GM10847 (cell line): ENCODE data around the gene KLF1.

ENCODE experiments used
- POLR2A ChIP-seq: IDR thresholded peaks from 2 replicates; pipeline ENCODE4 v1.6.1; 2011; ENCODE audit not compliant: insufficient read length; ENCODE audit errors: extremely low read depth

The KLF1 gene

DNA sequence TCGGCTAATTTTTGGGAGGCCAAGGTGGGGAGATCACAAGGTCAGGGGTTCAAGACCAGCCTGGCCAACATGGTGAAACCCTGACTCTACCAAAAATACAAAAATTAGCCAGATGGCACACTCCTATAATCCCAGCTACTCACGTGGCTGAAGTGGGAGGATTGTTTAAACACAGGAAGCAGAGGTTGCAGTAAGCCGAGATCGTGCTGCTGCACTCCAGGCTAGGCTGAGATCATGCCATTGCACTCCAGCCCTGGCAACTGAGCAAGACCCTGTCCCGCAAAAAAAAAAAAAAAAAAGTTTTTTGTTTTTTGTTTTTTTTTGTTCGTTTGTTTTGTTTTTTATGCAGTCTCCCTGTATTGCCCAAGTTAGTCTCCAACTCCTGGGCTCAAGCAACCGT is 27.5 kb downstream of the KLF1 start:
- TF ChIP-seq POLR2A: no peak

- TF ChIP-seq POLR2A: no peak
Measured at GRCh38 chr19:12858041-12858928, 28.7 kb downstream of the KLF1 start.

GRCh38 chr19:12856653-12857052 is 30.3 kb downstream of the KLF1 start:
- no peak for TF ChIP-seq POLR2A

DNA sequence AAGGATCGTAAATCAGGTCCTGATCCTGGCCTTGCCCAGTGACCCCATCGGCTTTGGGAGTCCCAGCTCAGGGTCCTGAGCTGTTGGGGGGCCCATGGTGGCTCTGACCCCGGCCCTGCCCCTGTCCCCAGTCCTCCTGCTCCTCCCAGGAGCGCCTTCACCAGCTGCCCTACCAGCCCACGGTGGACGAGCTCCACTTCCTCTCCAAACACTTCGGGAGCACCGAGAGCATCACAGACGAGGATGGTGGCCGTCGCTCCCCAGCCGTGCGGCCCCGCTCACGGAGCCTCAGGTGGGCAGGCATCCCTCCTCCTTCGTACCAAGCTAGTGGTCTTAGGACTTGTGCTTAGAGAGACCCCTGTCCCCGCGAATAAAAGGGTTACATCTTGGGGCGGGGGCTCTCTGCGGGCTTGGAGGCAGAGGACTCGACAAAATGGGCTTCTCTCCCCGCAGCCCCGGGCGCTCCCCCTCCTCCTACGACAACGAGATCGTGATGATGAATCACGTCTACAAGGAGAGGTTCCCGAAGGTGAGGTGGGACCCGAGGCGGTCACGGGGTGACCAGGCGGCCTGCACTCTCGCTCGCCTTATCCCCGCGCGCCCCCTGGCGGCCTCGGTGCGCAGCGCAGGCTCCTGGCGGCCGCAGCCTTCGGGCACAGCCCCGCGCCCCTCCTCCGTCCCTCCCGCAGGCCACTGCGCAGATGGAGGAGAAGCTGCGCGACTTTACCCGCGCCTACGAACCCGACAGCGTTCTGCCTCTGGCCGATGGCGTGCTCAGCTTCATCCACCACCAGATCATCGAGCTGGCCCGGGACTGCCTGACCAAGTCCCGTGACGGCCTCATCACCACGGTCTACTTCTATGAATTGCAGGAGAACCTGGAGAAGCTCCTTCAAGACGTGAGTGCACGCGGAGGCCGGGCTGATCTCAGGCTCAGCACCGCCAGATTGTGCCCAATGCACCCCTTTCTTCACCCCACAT is 39.6 kb downstream of the KLF1 start:
- TF ChIP-seq POLR2A: no peak

DNA sequence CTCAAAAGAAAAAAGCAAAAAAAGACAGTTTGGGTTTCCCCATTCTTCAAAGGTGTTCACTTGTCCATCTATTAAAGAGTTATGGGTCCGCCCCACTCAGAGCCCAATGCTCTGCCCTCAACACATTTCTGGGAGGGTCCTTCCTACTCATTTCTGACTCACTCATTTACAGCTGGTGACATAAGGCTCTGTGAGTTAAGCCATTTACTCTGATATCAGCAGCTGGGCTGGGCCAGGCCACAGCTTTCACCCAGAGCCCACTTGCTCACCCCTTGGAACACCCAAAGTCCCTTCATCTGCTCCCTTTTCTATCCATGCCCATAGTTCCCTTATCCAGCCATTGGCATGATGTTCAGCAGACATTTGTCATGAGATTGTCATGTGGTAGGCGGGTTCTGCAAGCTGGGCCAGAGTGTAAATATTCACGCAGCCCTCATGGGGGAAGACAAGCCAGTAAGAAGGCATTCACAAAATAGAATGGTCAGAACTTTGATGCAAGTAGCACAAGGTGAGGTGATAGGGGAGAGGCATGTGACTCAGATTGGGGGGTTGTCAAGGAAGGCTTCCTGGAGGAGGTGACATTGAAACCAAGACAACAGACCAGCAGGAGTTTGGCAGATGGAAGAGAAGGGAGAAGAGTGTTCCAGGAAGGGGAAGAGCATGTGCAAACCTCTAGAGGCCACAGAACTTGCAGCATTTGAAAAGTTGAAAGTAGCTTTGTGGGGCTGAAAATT is 42.8 kb downstream of the KLF1 start:
- TF ChIP-seq POLR2A: no peak

DNA sequence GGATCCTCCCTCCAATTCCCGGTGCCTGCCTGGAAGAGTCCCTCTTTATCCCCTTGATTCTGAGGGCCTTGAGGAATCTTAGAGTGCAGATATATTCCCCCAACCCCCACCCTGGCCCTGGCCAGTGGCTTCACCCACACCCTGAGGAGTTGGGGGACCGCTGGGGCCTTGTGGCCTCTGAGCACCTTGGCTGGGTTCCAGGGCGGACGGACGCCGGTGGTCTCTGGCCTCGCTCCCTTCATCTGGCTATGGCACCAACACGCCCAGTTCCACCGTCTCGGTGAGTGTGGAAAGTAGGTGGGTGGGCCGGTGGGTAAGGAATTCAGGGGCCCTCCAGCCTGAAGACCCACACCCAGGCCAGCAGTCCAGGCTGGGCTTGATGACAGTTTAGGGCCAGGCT is 43.7 kb downstream of the KLF1 start:
- no peak for TF ChIP-seq POLR2A

GRCh38 chr19:12842511-12842910 is 44.5 kb downstream of the KLF1 start:
- no peak for TF ChIP-seq POLR2A

GRCh38 chr19:12841094-12841493 is 45.9 kb downstream of the KLF1 start:
- no peak for TF ChIP-seq POLR2A

DNA sequence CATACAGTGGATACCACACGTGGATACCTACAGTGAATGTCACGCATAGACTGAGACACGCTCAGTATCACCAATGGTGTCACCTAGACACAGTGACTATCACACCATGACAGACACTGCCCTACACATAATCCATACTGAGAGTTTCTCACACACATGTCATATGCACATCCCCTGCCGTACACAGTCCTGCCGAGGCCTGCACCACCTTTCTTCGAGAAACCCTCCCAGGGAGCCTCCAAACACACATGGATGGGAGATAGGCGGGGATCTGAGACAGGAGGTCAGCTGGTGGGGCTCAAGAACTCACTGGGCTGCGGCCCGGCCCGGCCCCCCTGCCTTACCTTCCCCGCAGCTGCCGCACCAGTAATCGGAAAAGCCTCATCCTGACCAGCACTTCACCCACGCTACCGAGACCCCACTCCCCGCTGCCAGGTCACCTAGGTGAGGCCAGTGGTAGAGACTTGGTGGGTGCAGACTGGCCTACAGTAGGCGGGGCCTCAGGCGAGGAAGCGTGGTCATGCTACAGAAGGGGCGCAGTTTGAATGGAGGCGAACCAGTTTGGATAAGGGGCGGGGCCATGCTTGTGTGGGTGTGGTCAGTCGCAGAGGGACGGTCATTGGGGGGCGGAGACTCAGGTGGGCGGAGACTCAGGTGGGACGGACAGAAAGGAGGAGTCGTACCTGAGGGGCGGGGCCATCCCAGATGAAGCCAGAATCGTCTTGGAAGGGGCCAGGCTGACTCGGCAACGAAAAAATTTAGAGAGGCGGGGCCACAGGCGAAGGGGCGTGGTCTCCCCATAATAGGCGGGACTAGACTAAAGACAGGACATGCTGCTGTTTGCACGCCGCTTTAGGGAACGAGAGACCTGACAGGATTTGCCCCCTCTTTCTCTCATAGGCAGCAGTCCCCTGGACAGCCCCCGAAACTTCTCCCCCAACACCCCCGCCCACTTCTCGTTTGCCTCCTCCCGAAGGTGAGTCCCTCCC is 46.6 kb downstream of the KLF1 start:
- TF ChIP-seq POLR2A: no peak

- TF ChIP-seq POLR2A: no peak
Measured at GRCh38 chr19:12838886-12839756, 47.9 kb downstream of the KLF1 start.

DNA sequence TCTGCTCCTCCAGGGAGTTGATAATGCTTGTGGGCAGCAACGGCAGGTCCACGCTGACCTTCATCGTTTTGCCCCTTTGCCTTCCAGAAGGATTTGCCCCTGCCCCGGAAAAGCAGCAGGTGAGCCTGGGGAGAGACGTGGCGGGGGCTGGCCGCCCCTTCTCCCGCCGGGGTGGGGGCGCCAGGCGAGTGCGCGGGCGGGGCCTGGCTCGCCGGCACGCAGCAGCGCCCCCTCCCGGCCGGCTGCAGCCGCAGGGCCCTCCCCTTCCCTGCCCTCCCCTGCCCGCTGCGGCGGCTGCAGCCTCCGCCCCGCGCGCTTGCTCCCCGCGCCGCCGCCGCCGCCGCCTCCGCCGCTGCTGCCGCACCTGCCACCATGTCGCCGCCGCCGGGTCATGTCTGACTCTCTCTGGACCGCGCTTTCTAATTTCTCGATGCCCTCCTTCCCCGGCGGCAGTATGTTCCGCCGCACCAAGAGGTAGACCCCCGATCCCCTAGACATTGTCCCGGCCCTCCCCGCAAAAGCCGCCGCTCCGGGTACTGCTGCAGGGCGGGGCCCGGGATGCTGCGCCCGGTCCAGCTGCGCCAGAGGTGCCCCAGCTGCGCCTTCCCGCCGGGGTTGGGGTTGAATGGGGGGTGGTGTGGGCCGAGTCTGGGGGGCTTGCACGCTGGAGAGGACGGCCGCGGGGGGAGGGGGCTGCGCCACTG is 48.7 kb downstream of the KLF1 start, which contains the start of gene MAST1:
Gene MAST1 (plus strand): TSS at position 334 of the 704 bp plus-strand sequence. CDS start 58 bp downstream, at position 392.
- TF ChIP-seq POLR2A: no peak

DNA sequence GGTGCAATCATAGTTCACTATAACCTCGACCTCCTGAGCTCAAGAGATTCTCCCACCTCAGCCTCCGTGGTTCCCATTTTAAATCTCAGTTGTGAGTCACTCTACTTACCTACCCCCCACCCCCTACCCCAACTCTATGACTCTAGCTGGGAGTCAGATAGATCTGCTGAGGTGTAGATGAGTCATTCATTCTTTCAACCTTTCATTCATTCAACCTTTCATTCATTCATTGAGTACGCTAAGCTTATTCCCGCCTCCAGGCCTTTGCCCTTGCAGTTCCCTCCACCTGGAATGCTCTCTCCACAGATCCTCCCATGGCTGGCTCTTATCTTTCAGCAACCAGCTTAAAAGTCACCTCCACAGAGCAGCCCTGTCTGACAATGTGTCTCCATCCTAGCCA is 49.8 kb downstream of the KLF1 start:
- TF ChIP-seq POLR2A: no peak
